Keratinocyte (primary cell): Measurements from ENCODE around the gene PDCD4.

ENCODE experiments used
- CTCF ChIP-seq, 3 experiments: IDR thresholded peaks in 1 of 3; conservative IDR thresholded peaks in 1 of 3; optimal IDR thresholded peaks in 1 of 3; 2 replicates in 2 of 3; 3 replicates in 1 of 3; pipeline versions ENCODE3 to v1.5.1; 2011; ENCODE audit warnings: low read length in 3 of 3, mild to moderate bottlenecking in 3 of 3, moderate library complexity in 2 of 3, control low read depth in 1 of 3, inconsistent platforms in 1 of 3; ENCODE audit not compliant: insufficient read depth in 2 of 3; ENCODE audit errors: extremely low read depth in 1 of 3
- EZH2 ChIP-seq: IDR thresholded peaks from one replicate; pipeline ENCODE4 v1.6.1; 2012; ENCODE audit warnings: inconsistent platforms, mild to moderate bottlenecking, low read length, moderate library complexity

GRCh38 chr10:110840923-110841428 lies 30.8 kb upstream of the PDCD4 start:
- TF ChIP-seq CTCF (optimal IDR thresholded peaks at IDR 0.05 in 1 of 3, IDR thresholded peaks at IDR 0.05 in 1 of 3, conservative IDR thresholded peaks at IDR 0.05 in 1 of 3; ENCODE audit: extremely low read depth in 1 of 3, insufficient read depth in 2 of 3, low read length in 3 of 3) = no peak
- TF ChIP-seq EZH2 = no peak
